ENCODE measurements around the gene C16orf89. TPM values are rescaled to one million over a fixed set of nuclear protein-coding genes. Genes with fewer than 3 reads are reported as not detected.
A peak's percentile ranks its signal among the peaks of the same experiment; 100 is the strongest.

Gene C16orf89
- polyA plus RNA-seq, 1 of the 3 experiments (the other 2 are of a cell fraction) = not detected

GRCh38 chr16:5072334-5073278, 6.8 kb upstream of the C16orf89 start (continued):
- TF ChIP-seq USF2 (IDR thresholded peaks at IDR 0.05; ENCODE audit: borderline replicate concordance, low read depth, low read length) (no peak), YY1 (IDR thresholded peaks at IDR 0.05; ENCODE audit: low read depth) (no peak), ZBTB33 (IDR thresholded peaks at IDR 0.05; ENCODE audit: borderline replicate concordance, low read depth) (no peak), TEAD4 (IDR thresholded peaks at IDR 0.05; ENCODE audit: borderline replicate concordance, insufficient read depth) (no peak), RCOR1 (IDR thresholded peaks at IDR 0.05; ENCODE audit: low read length) (no peak), EP300 (IDR thresholded peaks at IDR 0.05; ENCODE audit: borderline replicate concordance in 1 of 2, low read depth in 1 of 2, low read length in 1 of 2) (no peak)

- no peaks in the 10 kb centered on the region; the same call in 1 of the 2 replicates for H3K27me3 ChIP-seq (ENCODE audit: insufficient read depth)
- H3K9me3 ChIP-seq = no peaks in the 10 kb centered on the region
- H3K9me2 ChIP-seq = no peaks in the 10 kb centered on the region
- ChIA-PET POLR2A (interaction anchor here (0.9 kb wide), 1 partner anchor 17 kb away, joined by 3 read pairs; no protein-coding TSS in a partner anchor), CTCF (interaction anchor here (1.1 to 1.2 kb wide), 4 partner anchors 8 to 16 kb away, joined by 3 to 8 read pairs (median 4); no protein-coding TSS in a partner anchor)
- 0% methylated on average over 13 of the region's 53 CpGs for WGBS (ENCODE audit: low lambda C conversion rate)
- H3K4me2 ChIP-seq = peak within 1 kb of the TSS; percentile 80
- H3K4me1 ChIP-seq (ENCODE audit: control insufficient read depth in 1 of 2, insufficient read depth in 2 of 2, low read depth in 1 of 2, low read length in 1 of 2) = peaks cover 4 to 6% of the 10 kb centered on the region in 2 experiments; a peak in 1 of 4 replicates
- DNase-seq = peak; percentile 98
- peak within 1 kb of the TSS; percentile 62 to 74; a peak in 3 of 4 replicates for H3K27ac ChIP-seq (ENCODE audit: low read depth in 2 of 2, low read length in 1 of 2)
- peak within 1 kb of the TSS; percentile 73 for H3K9ac ChIP-seq
- H4K20me1 ChIP-seq (ENCODE audit: insufficient read depth) = no peaks in the 10 kb centered on the region
- peaks cover 23% of the 10 kb centered on the region; the same call in 1 of the 2 replicates for H3K79me2 ChIP-seq (ENCODE audit: insufficient read depth)
- TF ChIP-seq USF2 (IDR thresholded peaks at IDR 0.05; ENCODE audit: borderline replicate concordance, low read depth, low read length) (peak; percentile 82), FOXM1 (IDR thresholded peaks at IDR 0.05; ENCODE audit: low read depth) (no peak), TEAD4 (IDR thresholded peaks at IDR 0.05; ENCODE audit: borderline replicate concordance, insufficient read depth) (no peak), GABPA (IDR thresholded peaks at IDR 0.05; ENCODE audit: low read depth) (no peak), USF1 (IDR thresholded peaks at IDR 0.05; ENCODE audit: borderline replicate concordance, low read depth) (peak; percentile 98), SIN3A (IDR thresholded peaks at IDR 0.05; ENCODE audit: borderline replicate concordance, low read depth, low read length) (peak; percentile 64; the same call in 1 of the 2 replicates), POLR2AphosphoS5 (IDR thresholded peaks at IDR 0.05; ENCODE audit: low read depth, low read length) (peak; percentile 94), TAF1 (IDR thresholded peaks at IDR 0.05; ENCODE audit: borderline replicate concordance, low read depth, low read length) (peak; percentile 95), RCOR1 (IDR thresholded peaks at IDR 0.05; ENCODE audit: low read length) (no peak), YY1 (IDR thresholded peaks at IDR 0.05; ENCODE audit: low read depth) (peak; percentile 98), NRF1 (IDR thresholded peaks at IDR 0.05; ENCODE audit: low read depth, low read length) (peak; percentile 71), MXI1 (IDR thresholded peaks at IDR 0.05; ENCODE audit: low read depth, low read length) (peak; percentile 29), CHD2 (IDR thresholded peaks at IDR 0.05; ENCODE audit: low read length, partially characterized antibody) (peak; percentile 52), REST (IDR thresholded peaks at IDR 0.05; ENCODE audit: low read depth, low read length) (peak; percentile 47; the same call in 1 of the 2 replicates)
- H2AFZ ChIP-seq (ENCODE audit: low read depth) = peak within 1 kb of the TSS; percentile 96
- H3K4me3 ChIP-seq (ENCODE audit: low read depth in 2 of 2, low read length in 1 of 2) = peak within 1 kb of the TSS; percentile 79 to 82
- no peaks in the 10 kb centered on the region for H3F3A ChIP-seq (replicated peaks; ENCODE audit: insufficient read depth)
- H3K36me3 ChIP-seq (replicated peaks in 1 of 2; ENCODE audit: control insufficient read depth in 1 of 2, insufficient read depth in 2 of 2, low read length in 1 of 2) = peaks cover 0 to 8% of the 10 kb centered on the region in 2 experiments
Measured at GRCh38 chr16:5071681-5072333, 6.1 kb upstream of the C16orf89 start, which contains the start of gene ALG1. Gene ALG1 (plus strand): TSS chr16:5071843. CDS start chr16:5071850, 7 bp downstream.

Measured in SK-N-SH (cell line).